ENCODE measurements around the gene BPIFB1. TPM values are rescaled to one million over a fixed set of nuclear protein-coding genes. Genes with fewer than 3 reads are reported as not detected.

BPIFB1 gene
- total RNA-seq, result not detected in 2 replicates

DNA sequence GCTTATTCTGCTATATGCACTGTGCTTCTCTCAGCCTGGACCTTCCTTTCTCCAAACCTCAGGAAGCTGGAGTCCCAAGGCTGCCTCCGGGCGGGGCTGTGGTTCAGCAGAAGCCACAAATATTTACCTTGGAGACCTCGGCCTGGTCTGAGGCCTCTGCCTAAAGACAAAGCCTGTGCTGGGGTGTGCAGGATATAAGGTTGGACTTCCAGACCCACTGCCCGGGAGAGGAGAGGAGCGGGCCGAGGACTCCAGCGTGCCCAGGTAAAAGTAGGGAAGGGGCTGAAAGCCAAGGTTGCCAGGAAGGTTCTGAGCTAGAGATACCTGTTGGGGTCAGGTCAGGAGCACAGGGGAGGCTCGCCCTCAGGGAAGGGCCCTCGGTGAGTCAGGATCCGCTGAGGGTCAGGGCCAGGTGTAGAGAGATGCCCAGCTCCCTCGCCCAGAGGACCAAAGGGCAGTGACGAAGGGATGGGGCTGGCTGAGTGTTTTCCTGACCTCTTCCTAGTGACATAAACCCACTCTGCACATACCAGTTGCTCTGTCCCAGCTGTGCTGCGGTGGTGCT lies at the start of gene BPIFB1:
BPIFB1 (plus strand) TSS at position 224 of the 565 bp plus-strand sequence. CDS start 2,860 bp downstream, outside the sequence.

DNA sequence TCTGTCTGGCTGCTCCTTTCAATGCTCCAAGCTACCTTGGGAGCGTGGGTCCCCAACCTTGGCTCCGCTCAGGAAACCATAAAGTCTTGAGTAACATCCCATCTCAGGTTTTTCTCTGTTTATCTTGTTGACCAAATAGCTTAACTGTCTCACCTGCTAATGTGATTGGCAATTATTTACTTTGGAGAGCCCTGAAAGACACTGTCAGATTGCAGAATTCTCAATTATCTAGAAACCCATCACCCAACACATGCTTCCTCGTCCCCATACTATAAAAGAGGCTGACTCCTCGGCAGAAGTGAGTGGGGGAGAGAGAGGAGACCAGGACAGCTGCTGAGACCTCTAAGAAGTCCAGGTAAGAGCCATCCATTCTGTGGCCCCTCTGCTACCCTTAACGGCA lies 47.3 kb upstream of the BPIFB1 start, which contains the start of gene BPIFA1:
BPIFA1 (plus strand) TSS at position 301 of the 400 bp plus-strand sequence. CDS start 1,716 bp downstream, outside the sequence.

Other genes with a start within 250 kb of the BPIFB1 start
- not detected in 2 replicates for gene BPIFB3, start 229.3 kb upstream of the BPIFB1 start, total RNA-seq
- gene BPIFB4, start 203.6 kb upstream of the BPIFB1 start, total RNA-seq, result not detected in 2 replicates
- not detected in 2 replicates for gene BPIFA2, start 115.1 kb upstream of the BPIFB1 start, total RNA-seq
- gene BPIFA3, start 65.9 kb upstream of the BPIFB1 start, total RNA-seq, result not detected in 2 replicates
- not detected in 2 replicates for gene BPIFA1, start 47.2 kb upstream of the BPIFB1 start, total RNA-seq
- 13.7 and 15.8 TPM in 2 replicates for gene CDK5RAP1, start 118.3 kb downstream of the BPIFB1 start, total RNA-seq
- 7.1 and 17.2 TPM in 2 replicates for gene SNTA1, start 160.5 kb downstream of the BPIFB1 start, total RNA-seq
- 9.1 and 15.3 TPM in 2 replicates for gene CBFA2T2, start 206.9 kb downstream of the BPIFB1 start, total RNA-seq

Data from placental epithelial cell (primary cell).